OCI-LY7 (cell line): ENCODE data around the gene FANCC.

Source experiments
- CTCF ChIP-seq: fragments of 200-600 bp; sonication (generic); conservative IDR thresholded peaks from 2 replicates; pipeline ENCODE4 v1.5.1; 2014; ENCODE audit warnings: mild to moderate bottlenecking, antibody characterized with exemption, low read length, moderate library complexity, mixed read lengths
- EZH2phosphoT487 ChIP-seq: fragments of 200-600 bp; sonication (generic); IDR thresholded peaks from 2 replicates; pipeline ENCODE4 v1.6.1; 2018; ENCODE audit warnings: low read depth, borderline replicate concordance, mild to moderate bottlenecking, mixed run types, antibody characterized with exemption, low read length, moderate library complexity, mixed read lengths

DNA sequence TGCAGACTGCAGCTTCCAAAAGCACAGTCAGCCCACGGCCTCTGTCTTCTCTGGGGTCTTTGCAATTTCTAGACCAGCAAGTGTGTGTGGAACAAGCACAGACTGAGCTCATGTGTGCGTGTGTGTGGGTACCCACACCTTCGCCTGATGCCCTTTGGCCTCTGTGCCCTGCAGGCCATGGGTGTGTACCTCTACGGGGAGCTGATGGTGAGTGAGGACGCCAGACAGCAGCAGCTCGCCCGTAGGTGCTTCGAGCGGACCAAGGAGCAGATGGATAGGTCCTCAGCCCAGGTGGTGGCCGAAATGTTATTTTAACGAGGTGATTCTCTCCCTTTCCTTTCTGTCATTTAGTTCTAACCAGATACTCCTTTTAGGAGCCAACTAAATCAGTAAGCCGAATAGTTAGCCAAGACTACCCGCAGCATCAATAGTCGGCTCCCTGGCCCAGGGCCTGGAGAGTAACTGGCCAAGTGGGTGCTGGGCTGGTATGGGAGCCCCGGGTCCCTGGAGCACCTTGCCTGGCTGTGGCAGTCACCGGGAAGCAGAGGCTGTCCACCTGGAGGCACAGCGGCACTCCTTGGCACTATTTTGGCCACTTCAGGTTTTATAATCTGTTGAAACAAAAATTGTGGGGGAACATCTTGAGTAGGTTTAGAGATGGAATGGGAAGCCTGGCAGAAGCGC is 235.0 kb downstream of the FANCC start:
- no peak for TF ChIP-seq CTCF
- no peak for TF ChIP-seq EZH2phosphoT487
